ENCODE data around the gene ABCA2.
"Not testable (repeated sequence)": the region's sequence is repeated elsewhere in the genome, so short reads cannot be mapped to it uniquely, and the experiment has no call there.

ABCA2 gene

GRCh38 chr9:137015976-137016375 lies 12.1 kb downstream of the ABCA2 start:
- DNase-seq: no peak

DNA sequence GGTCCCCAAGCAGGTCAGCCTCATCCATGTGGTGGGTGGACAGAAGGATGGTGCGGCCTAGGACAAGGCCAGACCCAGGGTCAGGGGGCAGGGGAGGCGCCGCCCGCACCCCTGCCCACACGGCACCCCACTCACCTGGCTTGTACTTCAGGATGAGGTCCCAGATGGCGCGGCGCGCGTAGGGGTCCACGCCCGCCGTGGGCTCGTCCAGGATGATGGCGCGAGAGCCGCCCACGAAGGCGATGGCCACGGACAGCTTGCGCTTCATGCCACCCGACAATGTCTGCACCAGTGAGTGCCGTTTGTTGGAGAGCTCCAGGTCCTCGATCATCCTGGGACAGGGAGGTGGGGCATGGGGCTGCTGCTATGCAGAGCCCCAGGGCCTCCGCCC lies 12.5 kb downstream of the ABCA2 start:
- no peak for DNase-seq

- DNase-seq: no peak
Measured at GRCh38 chr9:137014776-137015539, 13.1 kb downstream of the ABCA2 start.

DNA sequence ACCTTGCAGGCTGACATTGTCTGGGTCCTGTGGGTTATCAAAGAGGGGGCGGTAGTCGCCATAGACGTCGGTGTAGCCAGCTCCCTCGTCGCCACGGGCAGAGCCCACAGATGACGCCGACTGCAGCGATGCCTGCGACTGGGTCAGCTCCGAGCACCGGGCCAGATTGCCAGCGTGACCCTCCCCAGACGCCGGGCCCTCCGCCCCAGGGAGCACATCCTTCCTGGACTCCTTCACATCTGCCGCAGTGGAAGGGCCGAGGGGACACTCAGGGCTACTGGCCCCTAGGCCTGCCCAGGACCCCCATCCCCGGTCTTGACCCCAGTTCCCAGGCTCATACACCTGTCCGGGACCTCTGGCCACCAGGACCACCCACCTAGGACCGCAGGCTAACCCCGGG lies 13.9 kb downstream of the ABCA2 start:
- no peak for DNase-seq

GRCh38 chr9:137013571-137013940 lies 14.5 kb downstream of the ABCA2 start:
- no peak for DNase-seq

DNA sequence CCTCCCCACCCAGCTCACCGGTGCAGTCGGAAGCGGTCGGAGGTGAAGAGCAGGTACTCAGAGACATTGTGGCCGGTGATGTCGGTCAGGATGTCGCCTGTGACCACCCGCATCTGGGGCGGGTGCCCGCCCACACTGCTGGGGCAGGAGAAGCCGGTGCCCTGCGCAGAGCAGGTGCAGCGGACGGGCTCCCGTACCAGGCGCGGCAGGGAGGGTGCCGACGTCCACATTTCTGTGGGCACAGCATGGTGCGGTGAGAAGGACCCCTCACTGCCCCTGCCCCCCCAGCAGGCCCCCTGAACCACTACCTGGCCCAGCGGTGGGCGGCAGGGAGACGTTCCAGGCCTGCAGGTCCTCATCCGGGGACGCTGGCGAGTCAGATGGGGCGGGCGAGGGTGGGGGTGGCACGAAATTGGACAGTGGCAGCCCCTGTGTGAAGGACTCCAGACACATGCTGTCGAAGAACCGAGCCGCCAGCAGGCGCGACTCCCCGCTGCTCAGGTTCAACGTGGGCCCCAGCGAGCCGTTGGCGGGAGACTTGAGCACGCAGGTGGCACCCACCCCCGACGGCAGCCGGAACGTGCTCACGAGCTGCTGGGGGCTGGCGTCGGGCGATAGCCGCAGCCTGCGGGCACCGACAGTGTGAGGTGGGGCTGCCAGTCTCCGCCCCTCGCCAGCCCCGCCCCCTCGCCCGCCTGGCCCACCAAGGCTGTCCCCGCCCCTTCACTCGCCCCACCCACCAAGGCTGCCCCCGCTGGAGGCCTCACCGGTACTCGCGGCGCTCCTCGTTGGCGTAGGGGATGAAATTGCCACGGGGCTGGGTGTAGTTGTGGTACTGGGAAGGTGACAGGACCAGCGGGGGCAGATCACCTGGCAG lies 15.1 kb downstream of the ABCA2 start:
- DNase-seq: no peak

DNA sequence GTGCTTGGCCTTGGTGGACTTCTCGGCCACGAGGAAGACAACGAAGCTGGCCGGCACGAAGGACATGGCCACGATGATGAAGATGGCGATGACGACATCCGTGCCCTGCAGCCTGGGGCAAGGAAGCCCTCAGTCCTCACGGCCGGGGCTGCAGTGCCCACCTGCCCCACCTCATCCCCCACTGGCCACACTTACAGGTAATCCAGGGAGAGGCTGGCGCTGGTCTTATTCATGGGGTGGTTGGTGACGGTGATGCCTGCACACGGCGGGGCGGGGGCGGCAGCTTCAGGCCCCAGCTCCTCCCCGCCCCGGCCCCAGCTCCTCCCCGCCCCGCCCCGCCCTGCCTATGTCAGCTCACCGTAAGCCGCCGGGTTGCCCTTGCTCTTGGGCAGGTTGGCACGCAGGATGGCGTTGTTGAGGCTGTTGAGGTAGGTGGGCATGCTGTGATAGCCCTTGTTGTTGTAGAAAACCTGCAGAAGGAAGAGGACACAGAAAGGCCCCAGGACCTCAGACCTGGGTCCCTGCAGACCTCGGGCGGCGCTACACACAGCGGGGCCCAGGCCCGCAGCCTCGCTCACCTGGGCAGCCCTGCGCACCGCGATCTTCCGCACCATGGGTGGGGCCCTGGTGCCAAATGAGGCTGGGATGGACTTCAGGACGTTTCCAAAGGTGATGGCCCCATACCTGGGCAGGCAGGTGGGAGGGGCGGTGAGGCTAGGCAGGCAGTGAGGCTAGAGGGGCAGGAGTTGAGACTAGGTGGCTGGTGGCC lies 15.9 kb downstream of the ABCA2 start:
- DNase-seq: no peak

- DNase-seq: no peak
Measured at GRCh38 chr9:137011156-137011555, 16.9 kb downstream of the ABCA2 start.

DNA sequence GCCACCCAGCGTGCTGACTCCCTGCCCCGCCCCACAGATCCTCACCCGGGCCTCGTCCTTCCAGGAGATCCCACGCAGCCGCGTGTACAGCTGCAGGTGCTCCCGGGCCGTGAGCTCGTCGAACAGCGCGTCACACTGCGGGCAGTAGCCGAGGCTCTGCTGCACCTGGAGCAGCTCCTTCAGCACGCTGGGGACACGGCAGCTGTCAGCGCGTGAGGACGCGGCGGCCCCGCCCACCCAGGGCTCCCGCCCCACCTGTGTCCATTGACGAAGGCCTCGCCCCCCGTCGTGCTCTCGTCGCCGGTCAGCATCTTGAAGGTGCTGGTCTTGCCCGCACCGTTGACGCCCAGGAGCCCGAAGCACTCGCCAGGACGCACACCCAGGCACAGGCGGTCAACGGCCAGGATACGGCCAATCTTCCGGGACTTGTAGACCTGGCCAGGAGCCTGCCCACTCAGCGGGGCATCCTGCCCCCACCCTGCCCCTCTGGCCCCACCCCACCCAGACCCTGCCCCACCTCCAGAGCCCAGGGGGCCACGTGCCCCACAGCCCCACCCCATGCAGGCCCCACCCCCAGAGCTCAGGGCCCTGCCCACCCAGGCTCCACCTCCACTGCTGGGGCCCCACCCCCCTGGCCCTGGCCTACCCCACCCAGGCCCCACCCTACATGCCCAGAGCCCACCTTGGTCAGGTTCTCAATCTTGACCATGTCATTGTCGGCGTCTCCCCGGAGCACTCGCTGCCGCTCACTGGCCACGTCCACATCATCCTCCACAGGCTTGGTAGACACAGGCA lies 17.9 kb downstream of the ABCA2 start:
- DNase-seq: no peak

DNA sequence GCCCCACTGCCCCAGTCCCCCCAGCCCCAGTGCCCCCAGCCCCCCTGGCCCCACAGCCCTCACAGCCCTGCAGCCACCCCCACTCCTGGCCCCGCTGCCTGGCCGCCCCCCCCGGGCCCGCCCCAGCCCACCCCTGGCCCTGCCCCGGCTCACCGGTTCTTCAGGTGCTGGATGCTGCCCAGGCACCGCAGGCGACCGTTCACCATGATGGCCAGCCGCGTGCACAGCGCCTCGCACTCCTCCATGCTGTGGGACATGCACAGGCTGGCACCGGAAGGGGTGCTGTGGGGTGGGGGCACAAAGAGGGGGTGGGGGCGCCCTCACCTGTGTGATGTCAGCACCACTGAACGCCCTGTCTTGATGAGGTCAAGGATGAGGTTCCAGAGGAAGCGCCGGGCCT lies 18.8 kb downstream of the ABCA2 start:
- no peak for DNase-seq

GRCh38 chr9:137008312-137008711 lies 19.7 kb downstream of the ABCA2 start:
- DNase-seq: no peak

- no peak for DNase-seq
Measured at GRCh38 chr9:137007816-137008270, 20.2 kb downstream of the ABCA2 start.

DNA sequence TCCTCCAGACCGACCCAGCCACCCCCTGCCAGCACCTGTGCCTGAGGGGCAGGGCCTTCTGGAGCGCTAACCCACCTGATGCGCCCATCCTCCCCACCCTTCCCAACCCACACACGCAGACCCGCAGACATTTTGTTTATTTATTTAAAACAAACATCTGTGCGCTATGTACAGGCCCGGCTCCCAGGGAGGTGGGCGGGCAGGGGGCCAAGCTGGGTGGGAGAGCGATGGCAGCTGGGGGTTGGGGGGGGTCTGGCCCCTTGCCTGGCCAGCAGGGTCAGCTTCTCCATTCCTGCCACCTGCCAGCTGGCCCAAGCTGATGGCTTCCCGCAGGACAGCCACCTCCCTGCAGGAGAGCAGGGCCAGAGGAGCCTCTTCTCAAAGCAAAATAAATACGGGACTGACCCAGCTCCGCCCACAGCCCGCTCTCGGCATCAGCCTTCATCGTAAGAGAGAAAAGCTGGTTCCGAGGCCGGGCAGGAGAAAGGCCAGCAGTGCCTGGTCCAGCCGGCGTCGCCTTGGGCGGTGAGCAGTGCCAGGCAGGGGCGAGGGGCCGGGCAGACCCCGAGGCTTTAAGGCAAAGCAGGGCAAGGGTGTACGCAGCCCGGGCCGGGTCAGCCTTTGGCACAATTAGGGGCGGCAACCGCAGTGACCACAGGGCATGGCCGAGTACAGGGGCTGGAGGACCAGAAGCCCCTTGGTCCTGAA lies 20.8 kb downstream of the ABCA2 start:
- no peak for DNase-seq

- DNase-seq: no peak
Measured at GRCh38 chr9:137006116-137007003, 21.7 kb downstream of the ABCA2 start.

GRCh38 chr9:137004285-137004684 lies 23.8 kb downstream of the ABCA2 start:
- DNase-seq: not testable (repeated sequence)

GRCh38 chr9:137002646-137003041 lies 25.4 kb downstream of the ABCA2 start:
- DNase-seq: no peak

GRCh38 chr9:137001857-137002645 lies 26.0 kb downstream of the ABCA2 start:
- no peak for DNase-seq

DNA sequence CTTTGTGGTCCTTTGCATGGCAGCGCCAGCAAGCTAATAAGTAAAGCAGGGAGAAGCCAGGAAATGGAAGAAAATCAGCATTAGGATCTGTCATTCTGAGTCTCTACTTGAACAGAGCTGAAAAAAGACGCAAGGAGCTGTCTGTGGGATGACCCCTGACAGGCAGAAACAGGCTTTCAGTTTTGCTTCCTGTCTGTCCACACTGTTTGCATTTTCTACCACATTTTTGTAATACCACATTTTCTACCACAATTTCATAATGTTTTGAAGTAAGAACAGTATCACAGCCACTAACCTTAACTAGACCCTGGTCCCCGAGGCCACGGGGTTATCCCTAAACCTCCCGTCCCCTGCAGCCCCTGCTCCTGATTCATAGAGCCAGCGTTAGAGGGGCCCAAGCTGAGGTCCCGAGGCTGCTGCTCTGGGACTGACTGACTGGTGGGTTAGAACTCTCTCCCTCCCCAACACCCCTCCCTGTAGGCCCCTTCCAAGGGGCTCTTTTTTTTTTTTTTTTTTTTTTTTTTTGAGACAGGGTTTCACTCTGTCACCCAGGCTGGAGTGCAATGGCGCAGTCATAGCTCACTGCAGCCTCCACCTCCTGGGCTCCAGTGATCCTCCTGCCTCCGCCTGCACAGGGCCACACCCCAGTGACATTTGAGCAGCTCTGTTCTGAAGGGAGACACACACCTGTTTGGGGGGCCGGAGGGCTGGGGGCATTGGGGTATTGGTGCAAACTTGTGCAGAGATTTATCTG lies 27.7 kb downstream of the ABCA2 start:
- DNase-seq: peak; percentile 52 to 81 (median 76)

DNA sequence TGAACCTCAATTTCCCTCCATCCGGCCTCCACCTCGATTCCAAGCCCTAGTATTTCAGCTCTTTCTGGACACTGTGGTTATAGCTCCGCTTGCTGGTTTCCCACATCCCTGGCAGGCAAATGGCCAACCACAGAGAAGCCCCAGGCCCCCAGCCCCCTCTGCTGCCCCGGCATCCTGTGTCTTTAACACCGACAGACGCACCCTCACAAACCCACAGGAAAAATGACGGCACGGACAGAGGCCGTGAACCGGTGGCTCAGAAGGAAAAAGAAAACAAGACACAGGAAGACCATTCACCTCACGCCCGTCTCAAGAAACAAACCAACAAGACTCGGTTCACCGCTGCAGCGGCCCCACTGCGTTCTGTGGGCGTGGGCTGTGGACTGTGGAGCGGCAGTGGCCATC lies 30.2 kb downstream of the ABCA2 start:
- DNase-seq: no peak
